NCI-H748 (cell line): Measurements from ENCODE around the gene GRIK1.
"Not testable (repeated sequence)": the region's sequence is repeated elsewhere in the genome, so short reads cannot be mapped to it uniquely, and the experiment has no call there.

ENCODE experiments used
- DNase-seq: peaks from one replicate; lab custom pipeline; 2025; ENCODE audit not compliant: unreplicated experiment; lab: John Stamatoyannopoulos, UW

GRIK1 gene

GRCh38 chr21:29621525-29621924 lies 318.3 kb downstream of the GRIK1 start:
- DNase-seq: no peak

GRCh38 chr21:29616209-29616751 lies 323.5 kb downstream of the GRIK1 start:
- DNase-seq: no peak

DNA sequence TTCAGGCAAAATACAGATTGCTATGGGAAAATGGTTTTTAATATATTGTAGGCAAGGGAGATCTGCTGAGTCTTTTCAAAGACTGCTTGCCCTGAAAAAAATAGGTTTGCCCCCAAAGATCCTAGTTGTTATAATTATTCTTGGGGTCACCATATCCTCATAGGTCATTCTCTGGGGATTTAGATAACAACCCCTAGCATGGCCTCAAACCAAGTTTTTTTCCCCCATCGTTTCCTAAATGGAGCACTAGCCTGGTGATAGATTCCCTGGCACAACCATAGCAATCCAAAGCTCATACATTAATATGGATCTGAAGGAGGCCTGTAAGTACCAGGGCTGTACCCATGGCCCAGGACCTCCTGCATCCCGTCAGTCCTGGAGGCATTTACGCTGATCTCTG lies 325.9 kb downstream of the GRIK1 start:
- no peak for DNase-seq

GRCh38 chr21:29613021-29613420 lies 326.8 kb downstream of the GRIK1 start:
- no peak for DNase-seq

DNA sequence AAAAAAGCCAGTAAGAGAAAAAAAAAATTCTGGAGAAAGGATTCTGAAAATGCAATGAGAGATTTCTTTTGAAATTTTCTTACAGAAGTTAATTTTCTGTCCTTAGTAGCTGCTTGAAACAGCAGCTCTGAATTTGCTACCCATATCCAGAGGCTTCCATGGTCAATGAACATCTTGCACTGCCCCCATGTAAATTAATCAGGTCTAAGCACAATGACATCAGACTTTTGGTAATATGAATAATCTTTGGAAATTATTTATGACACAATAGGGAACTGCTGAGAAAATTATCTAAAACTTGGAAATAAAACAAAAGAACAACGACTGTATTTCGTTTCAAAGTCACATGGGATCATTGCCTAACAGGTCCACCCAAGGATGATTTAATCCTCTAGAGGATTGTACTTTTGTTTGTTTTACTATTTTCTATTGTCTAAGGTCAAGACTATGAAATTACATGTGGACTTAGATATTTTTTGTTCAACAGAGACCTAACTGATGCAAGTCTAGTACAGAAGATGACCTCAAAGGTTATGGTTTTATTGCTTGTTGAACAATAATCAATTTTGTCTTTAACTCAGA lies 328.9 kb downstream of the GRIK1 start:
- no peak for DNase-seq

DNA sequence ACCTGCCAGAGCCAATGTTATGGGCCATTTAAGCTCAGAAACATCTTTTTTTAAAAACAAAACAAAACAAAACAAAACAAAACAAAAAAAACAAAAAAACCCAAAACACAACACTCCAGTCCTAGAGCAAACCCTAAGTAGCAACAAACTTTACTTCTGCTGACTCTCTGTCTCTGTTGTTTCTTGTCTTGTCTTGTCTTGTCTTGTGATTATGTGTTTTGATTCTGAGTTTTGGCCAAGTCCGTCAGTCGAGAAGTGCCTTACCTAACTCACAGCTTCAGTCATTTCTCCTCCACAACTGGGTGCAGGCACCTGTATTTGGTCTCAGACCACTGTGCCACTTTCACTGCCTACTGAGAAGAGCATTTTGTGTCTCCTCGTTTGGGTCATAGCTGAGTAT lies 333.2 kb downstream of the GRIK1 start:
- DNase-seq: no peak

- DNase-seq: not testable (repeated sequence)
These were observed 334.6 kb downstream of the GRIK1 start for GRCh38 chr21:29605219-29605618.

- no peak for DNase-seq
These were observed 335.7 kb downstream of the GRIK1 start for GRCh38 chr21:29604076-29604475.

DNA sequence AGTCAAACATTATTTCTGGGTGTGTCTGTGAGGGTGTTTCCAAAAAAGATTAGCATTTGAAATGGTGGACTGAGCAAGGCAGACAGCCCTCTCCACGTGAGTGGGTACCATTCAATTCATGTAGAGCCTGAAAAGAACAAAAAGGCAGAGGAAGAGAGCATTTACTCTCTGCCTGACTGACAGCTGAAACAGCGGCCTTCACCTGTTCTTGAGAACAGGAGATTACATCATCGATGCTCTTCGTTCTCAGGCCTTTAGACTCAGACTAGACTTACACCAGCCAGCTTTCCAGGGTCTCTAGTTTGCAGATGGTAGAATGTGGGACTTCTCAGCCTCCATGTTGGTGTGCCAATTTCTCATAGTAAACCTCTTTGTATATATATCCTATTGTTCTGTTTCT lies 338.7 kb downstream of the GRIK1 start:
- no peak for DNase-seq

- no peak for DNase-seq
These were observed 353.1 kb downstream of the GRIK1 start for GRCh38 chr21:29586696-29587095.

DNA sequence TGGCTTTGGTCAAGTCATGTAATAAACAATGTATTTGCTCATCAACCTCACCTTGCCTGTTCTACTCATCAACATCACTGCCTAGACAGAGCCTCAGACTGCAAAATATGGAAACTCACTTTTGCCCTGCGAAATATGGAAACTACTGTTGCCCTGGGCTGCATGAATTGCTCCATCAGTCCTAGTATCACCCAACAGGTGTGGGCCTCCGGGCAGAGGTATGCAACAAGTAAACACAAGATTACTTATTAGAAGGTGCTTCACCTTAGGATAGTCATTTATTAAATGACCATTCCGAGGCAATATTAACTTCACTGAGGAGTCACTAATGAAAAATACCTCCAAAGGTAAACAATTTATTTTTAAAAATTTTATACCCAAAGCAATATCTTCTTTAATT lies 354.3 kb downstream of the GRIK1 start:
- DNase-seq: no peak

DNA sequence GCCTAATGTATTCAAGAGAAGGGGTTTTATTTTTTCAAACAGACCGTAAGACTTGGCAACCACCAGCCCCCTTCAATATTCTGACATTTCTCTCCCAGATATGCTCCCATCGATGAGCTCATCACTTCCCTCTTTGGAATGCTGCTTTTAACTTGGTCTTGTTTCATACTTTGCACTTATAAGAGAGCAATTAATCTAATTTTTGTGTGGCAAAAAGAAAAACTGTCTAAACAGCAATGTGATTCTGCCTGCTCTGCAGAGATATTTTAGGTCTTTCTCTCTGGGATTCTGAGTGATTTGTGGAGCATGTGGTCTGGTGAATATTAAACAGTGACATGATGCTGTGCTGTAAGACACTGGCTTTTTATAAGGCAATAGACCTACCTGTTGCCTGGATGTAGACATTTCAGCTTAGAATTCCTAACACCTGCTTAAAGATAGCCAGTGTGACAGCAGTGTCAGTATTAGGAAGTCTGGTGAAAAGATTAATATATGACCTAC lies 356.3 kb downstream of the GRIK1 start:
- no peak for DNase-seq

DNA sequence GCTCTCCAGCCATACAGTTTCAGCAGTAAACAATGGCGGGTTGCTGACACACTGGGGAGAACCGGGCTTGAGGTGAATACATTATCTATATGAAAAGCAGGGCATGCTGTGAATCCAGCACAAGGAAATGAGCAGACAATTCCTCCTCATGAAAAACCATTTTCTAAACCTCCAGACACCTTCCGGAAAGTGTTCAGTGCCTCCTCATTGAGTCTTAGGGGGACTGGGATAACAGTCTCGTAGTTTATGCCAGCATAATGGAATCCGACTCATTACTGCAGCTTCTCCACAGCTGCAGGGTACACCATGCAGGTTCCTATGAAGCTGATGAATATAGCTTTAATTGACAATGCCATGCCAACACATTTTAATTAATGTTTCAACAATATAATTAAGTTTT lies 356.9 kb downstream of the GRIK1 start:
- no peak for DNase-seq

DNA sequence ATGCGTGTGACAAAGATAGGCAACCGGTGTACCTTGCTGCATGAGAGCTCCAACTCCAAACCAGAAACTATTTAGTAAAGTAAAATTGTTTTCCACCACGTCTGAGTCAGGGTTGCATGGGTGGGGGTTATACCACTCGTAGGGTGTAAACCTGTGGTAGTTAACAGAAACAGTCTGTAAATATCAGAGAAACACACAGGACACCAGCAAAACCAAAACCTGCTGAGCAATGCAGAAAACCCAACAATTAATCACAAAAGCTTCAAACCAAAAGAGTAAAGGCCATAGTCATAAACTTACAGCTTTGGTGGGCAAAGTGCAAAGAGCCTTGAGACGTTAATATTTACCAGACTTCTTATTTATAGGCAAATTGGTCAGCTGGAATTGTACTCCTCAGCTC lies 358.4 kb downstream of the GRIK1 start:
- no peak for DNase-seq

- DNase-seq: no peak
These were observed 359.0 kb downstream of the GRIK1 start for GRCh38 chr21:29580732-29581285.

GRCh38 chr21:29578306-29578705 lies 361.5 kb downstream of the GRIK1 start:
- DNase-seq: no peak

GRCh38 chr21:29571949-29572348 lies 367.8 kb downstream of the GRIK1 start:
- DNase-seq: no peak

DNA sequence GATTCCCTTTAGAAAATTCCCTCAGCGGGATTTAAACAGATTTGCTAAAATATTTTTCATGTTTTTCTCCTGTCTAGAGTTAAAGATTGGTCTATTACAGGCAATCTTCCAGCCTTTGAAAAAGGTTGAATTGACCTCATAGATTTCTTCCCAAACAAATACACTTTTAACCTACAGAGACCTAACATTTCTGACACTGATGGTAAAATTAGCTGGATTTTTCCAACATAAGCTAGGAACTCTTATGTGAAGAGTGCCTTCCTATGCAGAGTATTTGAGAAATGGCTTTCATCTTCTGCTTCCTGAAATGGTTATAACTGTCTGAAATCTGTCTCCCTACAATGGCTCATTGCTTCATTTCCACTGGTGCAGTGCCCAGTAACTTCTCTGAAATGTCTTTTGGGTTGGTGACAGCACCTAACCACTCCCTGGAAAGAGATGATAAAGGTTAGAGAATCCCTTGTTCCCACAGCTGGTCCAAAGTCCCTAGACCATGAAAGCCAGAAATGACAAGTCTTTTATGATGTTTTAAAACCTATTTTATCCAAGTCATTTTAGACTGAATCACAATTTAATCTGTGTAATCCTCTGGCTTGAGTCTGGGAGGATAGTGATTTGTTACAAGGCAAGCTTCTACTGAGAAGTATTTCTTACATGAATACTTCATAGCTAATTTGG lies 371.6 kb downstream of the GRIK1 start:
- no peak for DNase-seq

GRCh38 chr21:29557931-29558725 lies 381.7 kb downstream of the GRIK1 start:
- DNase-seq: no peak

- DNase-seq: no peak
These were observed 382.6 kb downstream of the GRIK1 start for GRCh38 chr21:29557200-29557599.

GRCh38 chr21:29555601-29556000 lies 384.2 kb downstream of the GRIK1 start:
- DNase-seq: no peak
